DND-41 (cell line): ENCODE data around the gene UNC5C.
A peak's percentile ranks its signal among the peaks of the same experiment; 100 is the strongest.

ENCODE experiments used
- ATAC-seq: fragments of 200-7000 bp; cut with Tn5 transposase; 3 replicates; pipeline ENCODE4 v1.9.1; 2021; ENCODE audit warnings: low read depth; ENCODE audit not compliant: insufficient read depth
- DNase-seq: peaks from one replicate; pipeline ENCODE4 v3.0.0-alpha.2; 2020
- H2AFZ ChIP-seq: 2 replicates; pipeline ENCODE4 v1.6.0; 2012; ENCODE audit warnings: low read depth, low read length
- H3K27ac ChIP-seq: 2 replicates; pipeline ENCODE4 v1.5.1; 2012; ENCODE audit warnings: low read length, inconsistent platforms
- H3K27me3 ChIP-seq: fragments of 200-600 bp; sonication (generic); 2 replicates; pipeline ENCODE4 v1.6.0; 2012; ENCODE audit warnings: low read length, mild to moderate bottlenecking, inconsistent platforms; ENCODE audit not compliant: insufficient read depth, poor library complexity
- H3K36me3 ChIP-seq: 2 replicates; pipeline ENCODE4 v1.5.1; 2012; ENCODE audit warnings: low read length, inconsistent platforms; ENCODE audit not compliant: insufficient read depth
- H3K4me1 ChIP-seq: 2 replicates; pipeline ENCODE4 v1.5.1; 2012; ENCODE audit warnings: mild to moderate bottlenecking, low read length; ENCODE audit not compliant: insufficient read depth
- H3K4me2 ChIP-seq: 2 replicates; pipeline ENCODE4 v1.6.0; 2012; ENCODE audit warnings: mild to moderate bottlenecking, moderate library complexity, low read length, inconsistent platforms; ENCODE audit not compliant: insufficient read depth
- H3K4me3 ChIP-seq, 2 experiments: fragments of 200-600 bp in 1 of 2; shearing (Covaris generic) in 1 of 2; 2 replicates each; pipeline ENCODE4 v1.5.1; 2012 to 2016; ENCODE audit warnings: inconsistent platforms in 2 of 2, low read length in 2 of 2, mild to moderate bottlenecking in 2 of 2, low read depth in 1 of 2, moderate library complexity in 1 of 2
- H3K79me2 ChIP-seq: 2 replicates; pipeline ENCODE4 v1.6.0; 2012; ENCODE audit warnings: low read length, inconsistent platforms; ENCODE audit not compliant: insufficient read depth
- H3K9ac ChIP-seq: 2 replicates; pipeline ENCODE4 v1.6.0; 2012; ENCODE audit warnings: low read depth, mild to moderate bottlenecking, inconsistent platforms, low read length, moderate library complexity
- H3K9me3 ChIP-seq: 2 replicates; pipeline ENCODE4 v1.5.1; 2012; ENCODE audit warnings: low read length, moderate library complexity, mild to moderate bottlenecking, inconsistent platforms; ENCODE audit not compliant: insufficient read depth, severe bottlenecking
- H4K20me1 ChIP-seq: 2 replicates; pipeline ENCODE4 v1.6.0; 2012; ENCODE audit warnings: low read length; ENCODE audit not compliant: insufficient read depth
- EZH2 ChIP-seq: IDR thresholded peaks from 3 replicates; pipeline ENCODE4 v1.6.1; 2012; ENCODE audit warnings: borderline replicate concordance, low read depth, mild to moderate bottlenecking, moderate library complexity, low read length, inconsistent platforms; ENCODE audit not compliant: severe bottlenecking
- TF ChIP-seq, protein P1 (sequence below): IDR thresholded peaks from 2 replicates; pipeline ENCODE4 v1.5.1; 2012; ENCODE audit warnings: borderline replicate concordance, low read length, moderate library complexity, mild to moderate bottlenecking; ENCODE audit not compliant: poor library complexity, severe bottlenecking; ENCODE audit errors: extremely low read depth

The UNC5C gene

GRCh38 chr4:95129821-95130311 is 418.9 kb downstream of the UNC5C start:
- H3K79me2 ChIP-seq: no peaks in the 10 kb centered on the region; the same call in 1 of the 2 replicates
- DNase-seq (peak; percentile 43), ATAC-seq (peak; percentile 84)
- no peak overlapping the region for H3K4me2 ChIP-seq
- H3K4me3 ChIP-seq: no peak overlapping the region
- no peaks in the 10 kb centered on the region for H3K27me3 ChIP-seq
- peaks cover 5% of the 10 kb centered on the region for H3K9me3 ChIP-seq
- H3K9ac ChIP-seq: no peak overlapping the region
- peaks cover 83% of the 10 kb centered on the region for H3K36me3 ChIP-seq
- H3K27ac ChIP-seq: peak overlapping the region; percentile 46; the same call in 1 of the 2 replicates
- no peaks in the 10 kb centered on the region for H4K20me1 ChIP-seq
- H2AFZ ChIP-seq: no peak overlapping the region
- no peak for TF ChIP-seq EZH2
- TF ChIP-seq, protein P1, sequence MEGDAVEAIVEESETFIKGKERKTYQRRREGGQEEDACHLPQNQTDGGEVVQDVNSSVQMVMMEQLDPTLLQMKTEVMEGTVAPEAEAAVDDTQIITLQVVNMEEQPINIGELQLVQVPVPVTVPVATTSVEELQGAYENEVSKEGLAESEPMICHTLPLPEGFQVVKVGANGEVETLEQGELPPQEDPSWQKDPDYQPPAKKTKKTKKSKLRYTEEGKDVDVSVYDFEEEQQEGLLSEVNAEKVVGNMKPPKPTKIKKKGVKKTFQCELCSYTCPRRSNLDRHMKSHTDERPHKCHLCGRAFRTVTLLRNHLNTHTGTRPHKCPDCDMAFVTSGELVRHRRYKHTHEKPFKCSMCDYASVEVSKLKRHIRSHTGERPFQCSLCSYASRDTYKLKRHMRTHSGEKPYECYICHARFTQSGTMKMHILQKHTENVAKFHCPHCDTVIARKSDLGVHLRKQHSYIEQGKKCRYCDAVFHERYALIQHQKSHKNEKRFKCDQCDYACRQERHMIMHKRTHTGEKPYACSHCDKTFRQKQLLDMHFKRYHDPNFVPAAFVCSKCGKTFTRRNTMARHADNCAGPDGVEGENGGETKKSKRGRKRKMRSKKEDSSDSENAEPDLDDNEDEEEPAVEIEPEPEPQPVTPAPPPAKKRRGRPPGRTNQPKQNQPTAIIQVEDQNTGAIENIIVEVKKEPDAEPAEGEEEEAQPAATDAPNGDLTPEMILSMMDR: no peak
- H3K4me1 ChIP-seq: peaks cover 16% of the 10 kb centered on the region

- ATAC-seq (no peak), DNase-seq (no peak)
- Histone ChIP-seq H3K27ac (no peak overlapping the region), H3K4me2 (no peak overlapping the region), H3K4me3 (no peak overlapping the region), H3K36me3 (peaks cover 85% of the 10 kb centered on the region), H3K9ac (no peak overlapping the region), H3K27me3 (no peaks in the 10 kb centered on the region), H3K4me1 (peaks cover 16% of the 10 kb centered on the region), H3K9me3 (peaks cover 4% of the 10 kb centered on the region), H4K20me1 (no peaks in the 10 kb centered on the region), H2AFZ (no peak overlapping the region), H3K79me2 (no peaks in the 10 kb centered on the region; the same call in 1 of the 2 replicates)
- TF ChIP-seq, protein P1: no peak
- no peak for TF ChIP-seq EZH2
Observed at GRCh38 chr4:95129031-95129430, 419.7 kb downstream of the UNC5C start.

GRCh38 chr4:95124906-95125504 is 423.8 kb downstream of the UNC5C start:
- ATAC-seq (peak; percentile 61; the same call in 2 of the 3 replicates), DNase-seq (peak; percentile 23)
- Histone ChIP-seq H3K27ac (no peak overlapping the region), H3K4me1 (peaks cover 12% of the 10 kb centered on the region), H4K20me1 (no peaks in the 10 kb centered on the region), H3K9ac (no peak overlapping the region), H3K27me3 (no peaks in the 10 kb centered on the region), H2AFZ (no peak overlapping the region), H3K9me3 (no peaks in the 10 kb centered on the region), H3K4me2 (no peak overlapping the region), H3K36me3 (peaks cover 65% of the 10 kb centered on the region), H3K4me3 (no peak overlapping the region), H3K79me2 (no peaks in the 10 kb centered on the region; the same call in 1 of the 2 replicates)
- TF ChIP-seq, protein P1: peak; percentile 56
- no peak for TF ChIP-seq EZH2
